DMS53 treated with DMSO at 0.1 percent for 48 hours (cell line): ENCODE results near the gene MBNL2.

Experiments
- DNase-seq: peaks from one replicate; lab custom pipeline; 2025; ENCODE audit not compliant: unreplicated experiment; lab: John Stamatoyannopoulos, UW

The MBNL2 gene

DNA sequence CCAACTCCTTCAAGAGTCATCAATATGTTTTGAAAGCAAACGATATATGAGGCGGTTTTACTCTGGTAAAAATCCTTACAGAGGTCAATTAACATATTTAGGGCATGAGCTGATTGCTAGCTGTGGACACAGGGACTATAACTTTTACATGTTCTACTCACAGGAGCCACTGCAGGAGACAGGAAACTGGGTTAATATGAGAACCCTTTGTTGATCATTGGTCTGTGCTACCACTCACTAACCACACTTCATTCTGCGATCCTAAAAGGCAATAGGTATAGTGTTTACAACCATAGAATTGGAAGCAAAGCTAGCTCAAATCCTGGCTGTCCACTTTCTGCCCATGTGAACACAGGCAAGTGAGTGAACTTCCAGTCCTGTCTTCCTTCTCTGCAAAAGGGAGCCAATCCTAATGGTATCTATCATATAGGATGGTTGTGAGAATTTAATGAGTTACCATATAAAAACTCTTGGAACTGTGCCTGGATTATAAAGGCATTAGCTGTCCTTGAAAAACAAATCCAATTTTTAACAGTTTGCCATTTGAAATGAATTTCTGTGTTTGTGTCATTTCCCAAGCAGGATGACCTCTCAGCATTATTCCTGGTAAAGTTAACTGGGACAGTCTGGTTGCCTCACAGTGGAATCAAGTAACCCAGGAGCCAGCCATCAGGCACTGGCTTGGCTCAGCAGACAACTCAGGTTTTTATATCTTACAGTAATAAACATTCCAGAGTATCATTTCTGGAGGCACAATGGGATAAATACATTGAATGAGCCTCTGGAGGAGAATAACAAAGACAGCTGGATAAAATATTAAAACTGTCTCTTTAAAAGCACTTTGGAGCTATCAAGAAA, 182.0 kb downstream of the MBNL2 start:
- DNase-seq = no peak

DNA sequence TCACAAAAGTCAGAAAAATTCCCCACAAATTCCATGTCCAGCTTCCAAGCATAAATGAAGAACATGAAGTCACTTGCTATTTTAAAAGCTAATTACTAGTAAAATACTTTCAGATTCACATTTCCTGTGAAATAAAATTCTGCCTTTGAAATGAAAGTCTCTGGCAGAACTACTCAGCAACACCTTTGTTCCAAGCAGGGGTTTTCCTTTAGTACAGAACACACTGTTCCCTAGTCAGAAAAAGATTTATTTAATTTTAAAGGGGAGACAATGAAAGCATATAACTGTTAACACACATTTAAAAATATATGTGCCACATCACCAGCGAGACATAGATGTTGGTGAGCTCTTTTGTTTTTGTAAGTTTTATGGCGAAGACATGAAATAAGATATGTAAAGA, 185.4 kb downstream of the MBNL2 start:
- DNase-seq = no peak

DNA sequence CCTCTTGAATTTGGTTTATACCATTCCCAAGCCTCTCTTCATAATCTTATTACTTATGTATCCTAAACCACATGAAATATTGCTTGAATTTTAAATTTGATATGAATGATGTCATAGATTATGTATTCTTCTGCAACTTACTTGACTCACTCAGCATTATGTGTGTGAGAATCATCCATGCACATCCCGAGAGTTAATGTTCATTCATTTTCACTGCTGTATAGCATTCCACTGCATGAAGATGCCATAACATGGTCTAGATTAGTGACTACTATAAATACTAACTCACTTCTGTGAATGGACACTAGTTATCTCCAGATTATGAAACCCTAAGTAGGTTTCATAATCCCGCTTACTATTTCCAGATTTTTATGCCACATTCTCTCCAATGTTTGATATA, 186.8 kb downstream of the MBNL2 start:
- no peak for DNase-seq

DNA sequence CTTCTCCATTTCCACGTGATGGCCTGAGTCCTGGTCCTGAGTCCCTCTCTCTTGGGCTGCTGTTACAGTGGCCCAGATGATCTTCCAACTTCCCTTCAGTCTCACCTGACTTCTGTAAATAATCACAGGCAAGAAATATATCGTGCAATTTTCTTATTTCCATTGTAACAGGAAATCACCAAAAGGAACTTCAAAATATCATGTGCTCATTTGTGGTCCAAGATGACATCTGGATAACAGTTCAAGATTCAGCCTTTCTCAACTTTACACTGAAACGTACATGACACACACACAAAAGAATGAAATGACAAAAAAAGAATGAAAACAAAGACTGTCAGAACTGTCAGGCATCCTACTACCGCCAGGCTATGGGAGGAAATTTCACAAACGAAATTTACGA, 189.9 kb downstream of the MBNL2 start:
- no peak for DNase-seq

DNA sequence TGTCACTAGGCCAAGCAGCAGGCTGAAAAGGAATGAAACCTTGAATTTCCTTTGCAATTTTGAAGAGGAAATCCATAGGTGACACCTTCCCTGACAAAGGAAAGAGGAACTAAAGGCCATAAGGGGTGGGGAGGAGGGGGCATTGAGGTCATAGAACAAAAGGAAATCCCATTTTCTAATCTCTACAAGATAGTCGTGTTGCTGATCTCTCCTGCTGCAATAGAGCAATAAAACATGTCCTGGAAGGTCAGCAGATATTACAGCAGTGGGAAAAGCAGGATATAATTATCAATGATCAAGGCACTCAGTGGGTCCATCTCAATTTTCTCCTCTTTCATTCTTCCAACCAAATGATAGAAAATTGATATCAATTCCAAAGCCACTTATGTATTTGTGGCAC, 191.6 kb downstream of the MBNL2 start:
- no peak for DNase-seq

DNA sequence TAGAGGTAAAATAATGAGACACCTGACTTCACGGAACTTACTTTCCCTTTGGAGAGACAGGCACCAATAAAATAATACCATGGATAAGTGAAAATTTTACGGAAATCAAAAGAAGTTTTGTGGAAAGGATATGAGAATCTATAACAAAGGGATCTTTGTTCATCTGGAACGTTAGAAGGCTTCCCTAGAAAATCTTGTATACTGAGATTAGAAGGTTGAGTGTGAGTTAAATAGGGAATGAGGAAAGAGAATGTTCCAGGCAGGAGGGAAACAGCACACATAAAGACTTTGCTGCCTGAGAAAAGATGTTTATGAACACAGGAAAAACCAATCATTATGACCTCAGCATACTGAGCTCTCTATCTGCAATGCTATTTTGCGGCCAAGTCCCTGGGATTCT, 192.3 kb downstream of the MBNL2 start:
- no peak for DNase-seq

DNA sequence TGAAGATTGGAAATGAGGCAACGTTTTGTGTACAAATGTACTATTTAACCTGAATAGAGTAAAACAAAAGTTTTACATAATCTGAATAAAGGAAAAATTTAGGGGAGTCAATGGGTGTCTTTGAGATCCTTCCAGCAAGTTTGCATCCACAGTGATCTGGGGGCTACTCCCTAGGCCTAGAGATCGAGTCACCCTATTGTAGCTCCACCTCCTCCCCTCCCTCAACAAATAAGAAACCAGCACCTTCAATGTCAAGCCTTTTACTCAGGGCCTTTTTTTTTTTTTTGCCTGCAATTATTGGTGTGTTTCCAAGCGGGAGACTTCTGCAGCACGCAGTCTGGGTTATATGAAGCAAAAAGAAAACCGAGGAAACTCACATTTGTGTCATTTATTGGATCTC, 195.6 kb downstream of the MBNL2 start:
- no peak for DNase-seq

DNA sequence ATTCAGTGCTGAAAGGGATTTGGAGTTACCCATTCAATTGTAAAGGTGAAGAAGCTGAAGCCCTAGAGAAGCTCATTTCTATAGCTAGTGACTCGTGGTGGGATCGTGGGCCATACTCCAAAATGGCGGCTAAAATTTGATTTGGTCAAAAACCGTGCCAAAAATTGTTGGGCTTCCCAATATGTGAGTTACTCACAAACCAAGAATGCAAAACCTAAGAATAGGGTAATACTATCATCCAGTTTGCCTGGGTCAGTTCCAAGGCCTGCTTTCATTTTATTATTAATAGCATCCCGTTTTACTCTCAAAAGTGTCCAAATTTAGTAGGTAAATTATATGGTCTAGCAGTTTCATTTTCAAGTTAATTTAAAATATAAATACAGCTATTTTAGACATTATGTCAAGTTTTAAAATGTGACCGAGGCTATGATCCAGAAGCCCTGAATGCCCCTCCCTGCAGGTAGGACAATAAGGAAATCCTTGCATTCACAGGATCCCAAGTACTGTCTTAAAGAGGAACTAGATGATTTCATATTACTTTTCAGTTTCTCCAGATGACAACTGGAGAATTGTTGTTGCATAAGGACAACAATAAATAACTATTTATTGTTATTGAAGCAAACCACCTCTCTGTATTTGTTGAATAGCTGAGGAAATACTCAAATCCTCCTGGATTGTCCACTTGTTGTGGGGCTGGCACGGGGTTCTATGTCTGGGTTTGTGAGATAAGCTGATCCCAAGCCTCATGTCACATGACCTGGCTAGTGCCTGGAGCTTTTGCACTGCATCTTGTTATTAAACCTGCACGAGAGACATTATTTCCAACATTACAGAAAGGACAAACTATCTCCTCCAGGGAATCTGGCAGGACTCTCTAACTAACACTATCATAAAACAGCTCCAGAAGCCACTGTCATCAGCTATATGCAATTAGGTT, 200.3 kb downstream of the MBNL2 start:
- no peak for DNase-seq

DNA sequence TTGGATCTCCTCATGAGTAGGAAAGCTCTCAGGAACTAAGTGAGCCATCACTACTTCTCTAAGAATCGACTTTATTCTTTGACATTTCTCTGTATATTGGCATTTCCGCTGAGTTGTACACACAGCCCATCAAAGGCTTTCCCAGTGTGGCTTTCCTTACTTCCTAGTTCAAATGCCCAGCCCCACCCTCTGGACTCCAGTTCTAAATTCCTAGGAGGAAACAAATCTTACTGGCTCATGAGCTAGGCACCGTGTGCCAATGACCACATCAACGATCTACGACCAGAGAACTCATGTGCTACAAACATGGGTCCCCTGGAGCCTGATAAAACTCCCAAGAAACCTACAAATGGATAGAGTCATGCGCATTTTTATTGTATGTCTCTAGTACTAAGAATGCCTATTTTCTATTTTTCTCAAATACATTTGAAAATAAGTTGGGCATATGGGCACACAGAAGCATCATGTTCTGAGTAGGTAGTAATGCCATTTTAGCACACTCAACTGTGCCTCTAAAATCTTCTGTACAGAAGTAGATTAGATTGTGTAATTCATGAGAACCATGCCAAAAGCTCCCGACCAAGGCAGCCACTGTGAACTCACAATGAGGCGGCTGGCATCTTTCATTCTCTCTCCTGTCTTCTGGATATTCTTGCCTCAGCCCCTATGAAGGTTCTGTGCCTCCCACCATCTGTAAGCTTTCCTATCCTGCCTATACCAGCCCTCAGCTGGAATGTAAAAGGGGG, 201.3 kb downstream of the MBNL2 start:
- DNase-seq = no peak

DNA sequence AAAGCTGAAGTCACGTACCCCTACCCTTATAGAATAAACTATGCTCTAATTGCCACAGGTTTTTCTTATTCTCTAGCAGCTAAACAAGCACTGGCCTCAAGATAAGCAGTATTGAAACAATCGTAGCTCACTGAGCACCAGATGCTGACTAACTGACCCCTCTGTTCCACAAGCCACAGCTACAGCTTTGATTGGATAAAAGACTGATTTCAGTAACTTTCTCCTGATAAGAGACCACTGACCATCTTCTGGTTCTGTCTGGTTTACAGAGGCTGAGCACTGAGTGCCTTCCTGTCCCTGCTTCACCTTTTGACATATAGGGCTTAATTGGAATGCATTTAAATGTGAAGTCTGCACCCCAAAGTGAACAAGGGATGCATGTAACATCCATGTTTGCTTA, 203.5 kb downstream of the MBNL2 start:
- no peak for DNase-seq

DNA sequence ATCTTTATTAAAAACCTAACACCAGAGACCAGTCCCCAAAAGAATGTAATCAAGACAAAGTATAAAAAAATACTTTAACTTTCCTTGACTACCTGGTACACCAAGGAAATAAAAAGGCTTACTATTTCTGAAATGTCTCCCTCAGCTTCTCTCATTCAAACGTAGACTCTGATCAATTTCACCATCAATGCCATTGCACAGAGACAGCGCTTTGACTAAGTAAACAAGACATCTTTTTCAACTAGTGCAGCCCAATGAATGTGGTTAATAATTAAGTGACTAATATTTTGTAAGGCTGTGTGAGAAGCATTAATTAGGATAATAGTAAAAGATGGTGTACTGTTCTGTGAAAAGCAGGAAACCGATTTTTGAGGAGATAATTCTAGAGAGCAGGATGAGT, 204.6 kb downstream of the MBNL2 start:
- DNase-seq = no peak

DNA sequence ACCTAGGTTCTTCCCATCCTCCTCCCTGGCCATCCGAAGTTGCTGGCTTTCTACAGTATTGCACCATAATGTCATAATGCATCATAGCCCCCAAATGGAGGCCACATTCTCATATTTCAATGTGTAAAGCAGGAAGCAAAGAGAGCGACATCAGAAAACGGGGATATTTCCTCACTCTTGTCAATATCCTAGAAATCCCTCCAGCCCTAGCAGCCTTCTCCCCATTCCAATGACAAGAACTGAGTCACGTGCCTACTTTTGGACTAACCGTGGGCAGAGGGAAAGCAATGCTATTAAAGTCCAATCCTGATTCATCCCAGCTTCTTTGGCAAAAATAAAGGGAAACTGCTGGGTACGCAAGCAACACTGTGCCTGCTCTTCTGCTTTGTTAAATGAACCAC, 207.5 kb downstream of the MBNL2 start:
- DNase-seq = no peak

DNA sequence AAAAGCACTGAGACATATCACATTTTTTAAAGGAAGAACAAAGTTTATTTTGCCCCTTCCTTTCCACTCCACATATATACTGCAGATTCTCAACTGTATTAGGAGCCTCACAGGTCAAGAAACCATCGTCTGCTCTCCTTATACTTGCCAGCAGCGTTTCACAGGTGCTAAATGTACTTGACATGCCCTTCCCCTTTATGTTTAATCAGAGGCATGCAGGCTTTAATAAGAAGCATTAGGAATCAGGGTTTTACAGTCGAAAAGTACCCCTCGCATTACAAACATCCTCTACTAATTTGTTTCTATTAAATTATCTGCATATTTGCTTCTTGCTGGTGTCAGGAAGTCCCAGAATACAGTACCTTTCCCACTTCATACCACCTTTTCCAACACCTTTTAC, 208.2 kb downstream of the MBNL2 start:
- DNase-seq = no peak

DNA sequence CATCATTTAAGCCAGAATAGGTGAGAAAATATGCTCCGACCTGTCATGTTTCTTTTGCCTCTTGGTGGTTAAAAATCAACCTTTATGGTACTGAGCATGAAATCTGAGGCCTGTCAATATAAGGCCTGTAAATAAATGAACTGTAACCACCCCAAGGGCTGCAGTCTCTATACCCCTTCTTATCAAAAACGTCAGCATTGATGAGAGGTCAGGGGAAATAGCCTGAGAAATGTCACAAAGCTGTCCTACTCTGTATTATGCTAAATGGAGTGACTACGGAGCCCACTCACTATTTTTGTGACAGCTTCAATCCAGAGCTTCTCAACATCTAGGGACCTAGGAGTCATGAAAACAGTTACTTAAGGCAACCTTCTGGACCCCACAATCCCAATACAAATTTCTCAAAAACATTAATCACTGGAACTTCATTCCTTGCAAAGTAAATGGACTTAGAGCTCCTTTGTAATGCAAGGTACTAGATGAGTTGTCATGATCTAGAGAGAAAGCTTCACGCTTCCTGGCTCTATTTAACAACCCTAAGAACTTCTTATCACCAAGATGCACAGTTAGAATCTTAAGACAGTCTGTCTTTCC, 209.1 kb downstream of the MBNL2 start:
- no peak for DNase-seq

DNA sequence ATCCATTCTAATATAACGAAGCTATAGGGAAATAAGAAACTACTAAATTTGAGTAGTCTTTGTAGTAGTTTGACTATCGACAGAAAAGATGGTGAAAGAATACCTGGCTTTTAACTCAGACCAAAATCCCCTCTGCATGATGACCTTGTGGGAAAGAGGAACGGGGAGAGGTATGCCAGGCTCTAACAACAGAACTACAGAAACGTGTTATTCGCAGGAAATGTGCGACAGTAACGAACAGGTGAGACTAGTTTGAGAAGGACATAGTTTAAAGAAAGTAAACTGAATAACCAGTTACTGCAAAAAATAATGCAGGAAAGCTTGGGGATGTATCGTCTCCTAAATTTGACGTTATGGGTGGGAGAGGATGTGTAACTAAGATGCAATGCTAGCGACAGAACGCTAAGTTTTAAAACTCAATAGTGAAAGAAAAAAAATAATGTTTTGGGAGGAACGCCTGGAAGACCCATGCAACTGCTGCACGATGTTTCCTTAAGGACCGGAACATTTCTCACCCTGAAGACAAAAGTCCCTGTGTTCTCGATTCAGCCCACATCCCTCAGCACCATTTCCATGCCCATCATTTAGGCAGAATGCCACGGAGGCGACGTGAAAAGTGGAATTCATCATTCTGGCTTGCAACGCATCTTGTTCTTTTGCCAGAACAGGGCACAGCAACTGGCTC, 210.2 kb downstream of the MBNL2 start:
- DNase-seq = no peak

DNA sequence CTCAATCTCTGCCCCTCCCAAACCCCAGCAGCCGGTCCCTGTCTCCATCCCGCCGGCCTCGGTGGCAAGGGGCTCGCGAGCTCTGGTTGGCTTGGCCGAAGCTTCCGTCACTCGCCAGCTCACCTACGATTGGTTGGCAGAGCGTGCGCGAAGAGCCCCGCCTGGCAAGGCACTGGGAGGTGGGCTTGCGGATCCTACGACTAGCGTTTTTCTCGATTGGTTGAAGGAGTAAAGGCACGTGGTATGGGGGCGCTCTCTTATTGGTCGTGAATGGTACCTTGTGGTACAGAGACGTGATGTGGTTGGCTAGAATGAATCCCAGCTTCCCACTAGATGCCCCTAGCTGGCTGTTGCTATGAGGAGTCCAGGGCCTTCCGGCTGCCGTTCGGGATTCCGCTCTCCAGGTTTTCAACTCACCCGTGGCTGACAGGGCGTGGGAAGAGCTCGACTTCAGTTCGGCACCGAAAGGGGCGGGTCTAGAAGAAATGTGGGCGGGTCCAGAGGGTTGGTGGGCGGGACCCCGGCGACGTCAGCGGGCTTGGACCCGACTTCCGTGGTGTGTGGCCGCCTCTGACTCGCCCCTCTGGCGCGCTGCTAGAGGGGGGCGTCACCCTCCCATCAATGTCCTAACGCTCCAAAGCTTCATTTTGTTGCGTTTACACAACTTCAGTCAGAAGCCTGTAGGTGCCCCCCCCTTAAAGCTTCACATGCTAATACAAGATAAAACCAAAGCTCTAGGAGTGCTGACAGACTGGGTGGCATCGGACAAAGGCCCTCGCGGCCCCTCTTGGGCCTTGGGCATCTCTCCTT, 211.0 kb downstream of the MBNL2 start:
- peak; percentile 84 for DNase-seq

DNA sequence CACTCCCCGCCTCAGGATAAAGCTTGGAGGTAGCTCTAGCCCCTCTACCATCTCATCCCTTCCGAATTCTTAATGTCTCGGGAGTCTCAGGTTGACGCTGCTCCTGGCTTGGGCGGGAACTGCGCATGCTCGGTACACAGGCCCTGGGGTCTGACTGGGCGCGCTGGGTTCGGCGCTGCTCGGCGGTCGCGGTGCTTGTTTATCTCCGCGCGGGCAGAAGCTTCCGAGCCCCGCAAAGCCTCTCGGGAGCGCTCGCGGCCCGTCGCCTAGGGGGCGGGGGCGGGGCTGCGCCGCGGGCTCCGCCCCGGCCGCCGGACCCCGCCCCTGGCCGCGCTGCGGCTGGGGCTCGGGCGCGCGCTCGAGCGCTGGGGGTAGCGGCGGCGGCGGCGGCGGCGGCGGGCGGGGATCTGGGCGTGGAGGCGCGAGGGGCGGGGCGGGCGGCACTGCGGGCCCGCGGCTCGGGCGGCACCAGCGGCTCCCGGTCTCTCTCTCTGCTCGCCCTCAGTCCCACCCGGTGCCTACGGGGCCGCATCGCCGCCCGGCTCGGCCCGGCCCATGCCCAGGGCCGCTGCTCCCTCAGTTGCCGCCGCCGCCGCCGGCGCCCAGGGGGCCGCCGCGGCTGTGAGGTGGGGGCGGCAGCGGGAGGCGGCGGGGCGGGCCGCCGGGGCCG, 211.7 kb downstream of the MBNL2 start, which contains the start of gene RAP2A:
TSS of gene RAP2A (plus strand) at position 443 of the 670 bp plus-strand sequence. CDS start 302 bp downstream, outside the sequence.
- peak; percentile 37 for DNase-seq

DNA sequence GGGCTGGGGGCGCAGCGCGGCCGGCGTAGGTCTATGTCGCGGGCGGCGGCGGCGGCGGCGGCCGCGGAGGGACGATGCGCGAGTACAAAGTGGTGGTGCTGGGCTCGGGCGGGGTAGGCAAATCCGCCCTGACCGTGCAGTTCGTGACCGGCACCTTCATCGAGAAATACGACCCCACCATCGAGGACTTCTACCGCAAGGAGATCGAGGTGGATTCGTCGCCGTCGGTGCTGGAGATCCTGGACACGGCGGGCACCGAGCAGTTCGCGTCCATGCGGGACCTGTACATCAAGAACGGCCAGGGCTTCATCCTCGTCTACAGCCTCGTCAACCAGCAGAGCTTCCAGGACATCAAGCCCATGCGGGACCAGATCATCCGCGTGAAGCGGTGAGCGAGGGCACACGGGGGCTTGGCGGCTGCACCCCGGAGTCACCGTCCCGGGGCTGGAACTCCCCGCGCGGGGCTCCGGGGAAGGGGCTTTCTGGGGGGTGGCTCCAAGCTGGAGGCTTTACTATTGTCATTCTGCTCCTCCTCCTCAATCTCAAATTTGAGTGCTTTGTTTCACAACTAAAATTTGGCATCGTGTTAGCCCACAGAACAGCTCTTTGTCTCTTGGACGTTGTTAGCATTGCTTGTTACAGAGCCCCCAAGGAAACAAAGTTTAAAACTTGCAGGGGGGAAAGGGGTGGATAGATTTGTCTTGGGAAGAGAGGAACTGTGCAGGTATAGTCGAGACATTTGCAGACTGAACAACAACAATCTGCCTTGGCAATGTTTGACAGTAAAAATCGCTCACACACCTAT, 212.5 kb downstream of the MBNL2 start:
- no peak for DNase-seq
